RPMI8226 (cell line): Measurements from ENCODE around the gene GADL1.
A peak's percentile ranks its signal among the peaks of the same experiment; 100 is the strongest.

Experiments used
- DNase-seq: peaks from one replicate; pipeline ENCODE4 v3.0.0-alpha.2; 2015

Gene GADL1

DNA sequence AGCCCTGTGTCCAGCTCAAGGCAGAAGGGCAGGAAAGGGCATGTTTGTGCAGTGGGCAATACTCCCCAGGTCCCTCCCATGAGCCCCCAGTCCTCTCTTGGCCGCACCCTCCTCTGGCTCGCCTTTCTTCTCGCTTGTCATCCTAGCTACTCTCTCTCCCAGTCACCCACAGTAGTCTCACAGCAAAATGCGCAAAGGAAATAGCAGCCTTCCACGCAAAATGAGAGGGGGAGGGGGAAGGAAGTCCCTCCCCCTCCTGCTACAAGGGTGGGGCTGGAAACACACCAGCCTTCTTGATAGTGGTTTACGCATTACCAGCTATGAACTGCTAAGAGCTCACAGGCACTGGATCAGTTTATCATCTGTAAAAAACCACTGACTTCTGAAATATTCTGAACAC lies 83.8 kb downstream of the GADL1 start:
- no peak for DNase-seq

- no peak for DNase-seq
Measured at GRCh38 chr3:30805695-30806094, 88.8 kb downstream of the GADL1 start.

- no peak for DNase-seq
Measured at GRCh38 chr3:30804984-30805383, 89.5 kb downstream of the GADL1 start.

DNA sequence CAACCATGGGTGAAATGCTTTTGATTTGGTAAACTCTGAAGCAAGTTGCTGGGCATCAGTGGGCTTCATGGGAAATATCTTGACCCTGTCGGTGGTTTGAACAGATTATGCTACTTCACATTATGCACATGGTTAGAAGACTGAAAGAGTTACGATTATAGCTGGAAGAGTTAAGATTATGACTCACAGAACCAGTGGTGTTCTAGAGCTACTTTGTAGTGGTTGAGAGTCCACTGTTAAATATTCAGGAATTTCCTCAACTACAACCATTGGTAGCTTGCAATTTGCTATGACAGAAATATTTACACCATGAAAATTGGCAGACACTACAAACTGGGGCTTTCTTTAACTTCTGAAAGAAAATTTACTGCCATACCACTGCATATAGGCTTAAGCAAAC lies 99.3 kb downstream of the GADL1 start:
- no peak for DNase-seq

DNA sequence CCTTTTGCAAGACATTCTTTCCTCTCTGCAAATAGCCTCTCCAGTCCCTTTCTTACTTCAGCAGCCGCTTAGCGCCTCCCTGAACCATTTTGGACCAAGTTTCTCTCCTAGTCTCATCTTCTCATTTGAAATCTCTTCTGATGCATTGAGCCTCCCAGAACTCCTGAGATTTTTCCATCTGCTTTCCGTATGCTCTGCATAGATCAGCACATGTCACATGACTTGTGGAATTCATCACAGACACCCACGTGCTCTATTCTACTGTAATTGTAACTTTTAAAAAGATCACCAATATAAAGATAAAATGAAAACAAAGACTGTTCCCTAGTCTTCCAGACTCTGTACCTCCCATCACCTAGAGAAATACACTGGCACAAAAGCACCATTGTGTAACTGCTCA lies 100.7 kb downstream of the GADL1 start:
- DNase-seq: no peak

GRCh38 chr3:30790150-30790549 lies 104.3 kb downstream of the GADL1 start:
- no peak for DNase-seq

GRCh38 chr3:30786365-30786764 lies 108.1 kb downstream of the GADL1 start:
- no peak for DNase-seq

- DNase-seq: peak; percentile 20
Measured at GRCh38 chr3:30779686-30780287, 114.7 kb downstream of the GADL1 start.

DNA sequence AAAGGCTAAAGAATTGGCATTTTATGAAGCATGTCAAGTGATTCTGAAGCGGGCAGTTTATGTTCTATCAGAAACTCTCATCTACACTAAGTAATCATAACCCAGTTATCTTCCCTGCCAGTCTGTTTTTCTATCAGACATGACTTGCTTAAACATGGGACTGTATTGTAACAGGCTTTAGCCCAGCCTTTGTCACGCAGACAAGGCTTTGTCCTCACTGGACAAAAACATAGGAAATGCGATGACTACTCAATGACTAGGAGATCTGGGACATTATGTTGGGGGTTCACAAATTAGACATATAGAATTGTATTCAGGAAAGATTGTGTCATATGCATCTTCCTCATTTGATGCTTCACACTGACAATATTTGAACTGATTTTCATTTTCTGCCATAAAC lies 115.5 kb downstream of the GADL1 start:
- DNase-seq: no peak

DNA sequence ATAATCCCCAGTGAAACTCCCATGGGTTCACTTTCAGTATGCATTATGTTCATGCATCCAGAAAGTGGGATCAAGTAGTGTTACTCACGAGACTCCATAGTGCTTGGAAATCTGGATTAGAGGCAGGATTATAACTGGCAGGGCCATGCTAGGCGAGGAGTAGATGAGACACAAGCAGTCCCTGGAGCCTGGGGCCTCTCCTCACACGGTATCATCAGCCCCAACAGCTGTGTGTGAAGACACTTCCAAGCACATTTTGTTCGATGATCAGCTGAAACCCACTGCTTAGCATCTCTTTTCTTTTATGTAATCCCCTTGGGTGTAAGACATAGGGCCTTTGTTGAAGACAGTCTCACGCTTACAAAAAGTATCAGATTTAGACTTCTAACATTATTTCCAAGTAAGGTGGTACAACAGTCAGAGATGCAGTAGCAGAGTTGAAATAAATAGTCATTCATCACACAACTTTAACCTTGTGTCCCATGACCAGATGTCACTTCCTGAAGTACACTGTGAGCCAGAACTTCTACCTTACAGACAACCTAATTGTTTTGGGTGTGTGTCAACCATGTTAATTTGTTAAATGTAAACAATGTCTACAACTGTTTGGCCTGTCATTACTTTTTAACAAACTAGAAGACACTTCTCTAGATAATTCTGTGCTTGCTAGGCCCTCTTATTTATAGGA lies 116.9 kb downstream of the GADL1 start:
- no peak for DNase-seq

DNA sequence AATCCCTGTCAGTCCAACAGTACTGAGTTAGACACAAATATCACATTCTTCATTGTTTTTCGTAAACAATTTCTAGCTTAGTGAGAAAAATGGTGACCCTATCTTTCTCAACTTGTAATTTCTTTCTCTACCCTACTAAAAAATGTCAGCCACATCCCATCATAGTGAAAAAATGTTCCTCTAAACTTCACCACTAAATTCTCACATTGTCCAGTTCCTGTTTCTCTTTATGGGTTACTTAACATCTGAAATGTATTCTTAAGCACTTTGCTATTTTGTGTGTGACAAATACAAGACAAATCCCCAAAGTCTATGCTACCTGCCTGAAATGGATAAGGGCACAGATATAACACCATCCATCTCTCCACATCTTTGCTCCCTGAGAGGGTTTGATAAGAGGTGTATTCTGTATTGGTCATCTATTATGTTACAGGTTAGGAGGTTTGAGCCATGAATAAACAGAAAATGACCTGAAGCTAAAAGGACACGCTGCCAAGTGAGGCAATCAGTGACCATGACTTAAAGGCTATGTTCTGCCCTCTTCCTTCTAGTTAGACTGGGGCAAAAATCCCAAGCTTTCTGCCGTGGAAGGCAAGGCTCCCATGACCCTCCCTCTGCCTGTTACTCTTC lies 118.2 kb downstream of the GADL1 start:
- DNase-seq: no peak

GRCh38 chr3:30775040-30775439 lies 119.4 kb downstream of the GADL1 start:
- no peak for DNase-seq

GRCh38 chr3:30774062-30774461 lies 120.4 kb downstream of the GADL1 start:
- no peak for DNase-seq

- DNase-seq: no peak
Measured at GRCh38 chr3:30770387-30770786, 124.1 kb downstream of the GADL1 start.

DNA sequence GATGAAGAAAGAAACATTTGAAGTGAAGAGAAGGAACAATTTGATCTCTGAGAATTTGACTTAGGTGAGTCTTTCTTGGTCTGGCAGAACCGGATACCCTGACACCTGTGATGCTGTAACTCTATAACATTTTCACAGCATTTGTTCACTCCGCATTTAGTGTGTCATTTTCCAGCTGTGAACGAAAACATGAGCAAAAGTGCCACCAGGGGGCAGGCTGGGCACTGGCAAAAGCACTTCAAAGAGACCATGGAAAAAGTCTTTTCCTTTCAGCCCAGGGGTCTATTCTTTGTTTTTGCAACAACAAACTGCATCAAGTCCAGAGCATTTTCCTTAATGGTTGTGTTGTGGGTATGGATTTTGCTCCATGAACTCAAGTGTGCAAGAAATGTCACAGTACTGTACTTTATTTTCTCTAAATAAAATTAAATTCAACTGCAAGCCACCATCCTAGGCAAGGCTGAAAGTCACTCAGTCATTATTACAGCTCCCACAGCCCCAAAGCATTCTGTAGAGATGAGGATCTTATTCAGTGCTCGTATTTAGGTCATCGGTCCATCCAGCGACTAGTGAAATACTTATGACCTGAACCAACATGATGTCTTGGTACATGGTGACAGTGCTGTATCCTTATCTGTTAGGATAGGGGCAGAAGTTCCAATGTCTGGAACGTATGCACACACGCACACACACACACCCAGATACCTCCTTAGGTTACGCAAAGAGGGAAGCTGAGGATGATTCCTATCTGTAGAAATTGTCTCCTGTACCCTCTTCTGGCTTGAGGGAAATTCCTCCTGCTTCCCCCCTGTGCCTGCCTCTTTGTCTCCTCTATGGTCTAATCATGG lies 125.5 kb downstream of the GADL1 start:
- peak; percentile 62 for DNase-seq

DNA sequence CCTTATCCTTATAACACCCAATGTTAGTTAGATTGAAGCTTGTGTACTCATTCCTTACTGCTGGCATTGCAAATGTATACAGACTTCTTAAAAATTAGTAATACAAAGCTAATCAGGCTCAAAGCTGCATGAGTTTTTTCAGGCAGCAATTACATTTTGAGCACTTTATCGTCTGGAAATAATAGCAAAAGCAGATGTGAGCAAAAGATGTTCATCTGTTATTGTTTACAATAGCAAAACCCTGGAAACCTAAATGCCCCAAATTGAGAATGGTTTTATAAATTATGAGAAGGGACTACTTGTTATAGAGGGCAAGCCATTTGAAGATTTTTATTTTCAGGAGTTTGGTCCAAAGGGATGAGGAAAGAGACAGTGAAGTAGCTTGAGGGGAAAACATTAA lies 126.4 kb downstream of the GADL1 start:
- DNase-seq: no peak

DNA sequence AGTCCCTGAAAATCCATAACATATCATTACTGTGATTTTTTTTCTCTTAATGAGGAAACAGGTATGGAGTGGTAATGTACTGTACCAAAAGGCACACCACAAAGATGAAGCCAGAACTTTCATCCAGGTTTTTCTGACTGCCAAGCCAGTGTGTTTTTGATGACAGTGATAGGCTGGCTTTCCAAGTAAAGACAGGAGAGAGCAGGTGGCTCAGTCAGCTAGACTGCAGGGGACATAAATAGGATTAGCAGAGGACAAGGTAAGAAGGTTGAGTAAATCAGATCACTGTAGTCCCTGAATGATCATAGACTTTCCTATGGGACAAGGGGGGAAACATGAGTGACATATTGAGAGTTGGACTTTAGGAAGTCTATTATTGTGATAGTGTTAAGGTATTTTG lies 127.9 kb downstream of the GADL1 start:
- no peak for DNase-seq

GRCh38 chr3:30764891-30765290 lies 129.6 kb downstream of the GADL1 start:
- no peak for DNase-seq

GRCh38 chr3:30764281-30764680 lies 130.2 kb downstream of the GADL1 start:
- DNase-seq: no peak

DNA sequence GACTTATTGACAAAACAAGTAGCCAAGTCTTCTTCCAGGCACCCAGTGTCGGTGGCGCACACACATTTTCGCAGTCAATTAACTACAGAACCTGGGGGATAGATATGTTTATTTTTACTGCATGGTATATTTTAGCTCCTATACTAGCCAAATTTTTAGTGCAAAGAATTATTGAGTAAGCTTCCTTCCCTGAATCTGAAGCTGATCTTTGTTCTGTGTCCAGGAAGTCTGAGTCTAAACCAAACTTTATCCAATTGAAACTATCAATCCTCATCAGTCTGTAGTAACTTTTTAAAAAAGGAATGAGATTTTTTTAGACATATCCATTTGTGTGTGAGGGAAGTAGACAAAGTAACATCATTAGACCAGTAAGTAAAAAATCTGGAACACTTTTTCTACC lies 133.1 kb downstream of the GADL1 start:
- DNase-seq: no peak

GRCh38 chr3:30760737-30761136 lies 133.7 kb downstream of the GADL1 start:
- no peak for DNase-seq

- DNase-seq: no peak
Measured at GRCh38 chr3:30760040-30760695, 134.3 kb downstream of the GADL1 start.

- DNase-seq: no peak
Measured at GRCh38 chr3:30756218-30756617, 138.2 kb downstream of the GADL1 start.
